Panc1 (cell line): ENCODE results near the gene CDKAL1. TPM values are rescaled to one million over a fixed set of nuclear protein-coding genes. Genes with fewer than 3 reads are reported as not detected.
"Not testable (repeated sequence)": the region's sequence is repeated elsewhere in the genome, so short reads cannot be mapped to it uniquely, and the experiment has no call there.

Experiments
- ATAC-seq: fragments of 200-7000 bp; cut with Tn5 transposase; 2 replicates; pipeline ENCODE4 v1.9.1; 2020; ENCODE audit warnings: mild to moderate bottlenecking, moderate library complexity
- BruUV-seq: library from RNA; stranded (reverse); fragments of 400-500 nt; replicated peaks from 2 replicates; lab custom pipeline; 2021; lab: Mats Ljungman, UMichigan
- CTCF ChIA-PET: fragments of 300-600 bp; sonication (Branson Sonifier 250); formaldehyde crosslinking; loops from one replicate; lab custom pipeline; 2022; ENCODE audit warnings: antibody characterized with exemption; lab: Charles Lee
- POLR2A ChIA-PET: fragments of 300-600 bp; sonication (Branson Sonifier 250); formaldehyde crosslinking; loops from one replicate; lab custom pipeline; 2022; ENCODE audit warnings: antibody characterized with exemption; lab: Charles Lee
- DNase-seq: peaks from one replicate; pipeline ENCODE4 v3.0.0-alpha.2; 2010; ENCODE audit warnings: low read depth, low spot score
- H3K27ac ChIP-seq: 2 replicates; pipeline ENCODE4 v1.5.1; 2011; ENCODE audit warnings: mild to moderate bottlenecking, low read length, inconsistent platforms
- H3K27me3 ChIP-seq: fragments of 200-500 bp; sonication (Bioruptor generic); 2 replicates; pipeline ENCODE4 v1.6.0; 2014; ENCODE audit warnings: low read length, inconsistent platforms; ENCODE audit not compliant: control insufficient read depth, insufficient read depth
- H3K36me3 ChIP-seq: fragments of 200-500 bp; sonication (Bioruptor generic); 2 replicates; pipeline ENCODE4 v1.5.1; 2014; ENCODE audit warnings: inconsistent platforms, mild to moderate bottlenecking, low read length, moderate library complexity; ENCODE audit not compliant: control insufficient read depth, insufficient read depth
- H3K4me1 ChIP-seq: 2 replicates; pipeline ENCODE4 v1.5.1; 2011; ENCODE audit warnings: inconsistent platforms, mild to moderate bottlenecking, low read length, moderate library complexity; ENCODE audit not compliant: control insufficient read depth, insufficient read depth
- H3K4me3 ChIP-seq, 2 experiments: 2 replicates each; pipeline ENCODE4 v1.5.1; 2011 to 2012; ENCODE audit warnings: low read depth in 2 of 2, low read length in 2 of 2, mild to moderate bottlenecking in 2 of 2, inconsistent platforms in 1 of 2, moderate library complexity in 1 of 2
- H3K9me3 ChIP-seq: fragments of 200-500 bp; sonication (Bioruptor generic); 2 replicates; pipeline ENCODE4 v1.5.1; 2014; ENCODE audit warnings: low read depth, mild to moderate bottlenecking, inconsistent platforms, low read length, moderate library complexity; ENCODE audit not compliant: control insufficient read depth, insufficient read depth
- POLR2AphosphoS5 ChIP-seq: IDR thresholded peaks from 2 replicates; pipeline ENCODE4 v1.6.1; 2012; ENCODE audit warnings: mild to moderate bottlenecking, low read depth, low read length, moderate library complexity
- SIN3A ChIP-seq: IDR thresholded peaks from 2 replicates; pipeline ENCODE4 v1.6.1; 2012; ENCODE audit warnings: low read depth, mild to moderate bottlenecking, low read length, moderate library complexity, borderline replicate concordance; ENCODE audit not compliant: insufficient read depth
- TCF7L2 ChIP-seq: IDR thresholded peaks from 2 replicates; pipeline ENCODE4 v1.6.1; 2011; ENCODE audit warnings: mild to moderate bottlenecking, low read depth, low read length, inconsistent platforms
- in situ Hi-C: cut with HindIII; loops from 2 replicates; pipeline ENCODE4 v1.10.0; 2016; ENCODE audit warnings: low sequenced_read_pairs, low pct_unique_long_range_greater_than_20kb
- intact Hi-C: fragments of 100-400 bp; cut with micrococcal nuclease; formaldehyde crosslinking; loops from one replicate; pipeline ENCODE4 v1.10.0; 2022; ENCODE audit not compliant: unreplicated experiment
- total RNA-seq: library from RNA; stranded (reverse); gene quantifications from one replicate; pipeline ENCODE4 v1.2.1, GENCODE V29; 2021; ENCODE audit not compliant: unreplicated experiment
- TF ChIP-seq, protein P1 (sequence below): fragments of 450-650 bp; IDR thresholded peaks from 2 replicates; pipeline ENCODE4 v1.5.1; 2017; ENCODE audit warnings: mild to moderate bottlenecking
- TF ChIP-seq, protein P2 (sequence below), 2 experiments: IDR thresholded peaks; 2 replicates each; pipeline ENCODE4 v1.6.1; 2011 to 2012; ENCODE audit warnings: low read depth in 2 of 2, control low read depth in 1 of 2, low read length in 1 of 2, mild to moderate bottlenecking in 1 of 2, moderate library complexity in 1 of 2; ENCODE audit not compliant: insufficient read depth in 1 of 2

CDKAL1 gene
- total RNA-seq, 1 experiment from 2014 or later, result 14.5 TPM

DNA sequence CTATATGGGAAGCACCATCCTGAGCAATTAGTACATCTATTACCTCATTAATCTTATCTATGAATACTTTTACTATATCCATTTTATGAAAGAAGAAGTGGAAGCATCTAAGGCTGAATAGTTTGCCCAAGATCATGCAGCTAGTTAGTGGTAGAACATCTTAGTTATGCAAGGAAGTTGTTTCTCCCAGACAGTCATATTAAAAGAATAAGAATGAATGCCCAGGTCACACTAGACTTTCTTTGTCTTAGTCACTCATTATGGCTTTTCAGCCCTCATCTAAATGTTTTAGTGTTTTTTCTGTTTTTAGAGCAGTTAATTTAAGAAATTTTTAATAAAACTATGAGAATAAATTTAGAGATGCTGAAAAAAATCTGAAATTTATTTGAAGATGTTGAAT is 517.5 kb downstream of the CDKAL1 start:
- H3K27me3 ChIP-seq, result no peaks in the 10 kb centered on the region
- intact Hi-C loops, result no loop called here
- H3K9me3 ChIP-seq, result no peaks in the 10 kb centered on the region
- TF ChIP-seq, protein P1, sequence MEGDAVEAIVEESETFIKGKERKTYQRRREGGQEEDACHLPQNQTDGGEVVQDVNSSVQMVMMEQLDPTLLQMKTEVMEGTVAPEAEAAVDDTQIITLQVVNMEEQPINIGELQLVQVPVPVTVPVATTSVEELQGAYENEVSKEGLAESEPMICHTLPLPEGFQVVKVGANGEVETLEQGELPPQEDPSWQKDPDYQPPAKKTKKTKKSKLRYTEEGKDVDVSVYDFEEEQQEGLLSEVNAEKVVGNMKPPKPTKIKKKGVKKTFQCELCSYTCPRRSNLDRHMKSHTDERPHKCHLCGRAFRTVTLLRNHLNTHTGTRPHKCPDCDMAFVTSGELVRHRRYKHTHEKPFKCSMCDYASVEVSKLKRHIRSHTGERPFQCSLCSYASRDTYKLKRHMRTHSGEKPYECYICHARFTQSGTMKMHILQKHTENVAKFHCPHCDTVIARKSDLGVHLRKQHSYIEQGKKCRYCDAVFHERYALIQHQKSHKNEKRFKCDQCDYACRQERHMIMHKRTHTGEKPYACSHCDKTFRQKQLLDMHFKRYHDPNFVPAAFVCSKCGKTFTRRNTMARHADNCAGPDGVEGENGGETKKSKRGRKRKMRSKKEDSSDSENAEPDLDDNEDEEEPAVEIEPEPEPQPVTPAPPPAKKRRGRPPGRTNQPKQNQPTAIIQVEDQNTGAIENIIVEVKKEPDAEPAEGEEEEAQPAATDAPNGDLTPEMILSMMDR, result no peak
- TF ChIP-seq, protein P2, sequence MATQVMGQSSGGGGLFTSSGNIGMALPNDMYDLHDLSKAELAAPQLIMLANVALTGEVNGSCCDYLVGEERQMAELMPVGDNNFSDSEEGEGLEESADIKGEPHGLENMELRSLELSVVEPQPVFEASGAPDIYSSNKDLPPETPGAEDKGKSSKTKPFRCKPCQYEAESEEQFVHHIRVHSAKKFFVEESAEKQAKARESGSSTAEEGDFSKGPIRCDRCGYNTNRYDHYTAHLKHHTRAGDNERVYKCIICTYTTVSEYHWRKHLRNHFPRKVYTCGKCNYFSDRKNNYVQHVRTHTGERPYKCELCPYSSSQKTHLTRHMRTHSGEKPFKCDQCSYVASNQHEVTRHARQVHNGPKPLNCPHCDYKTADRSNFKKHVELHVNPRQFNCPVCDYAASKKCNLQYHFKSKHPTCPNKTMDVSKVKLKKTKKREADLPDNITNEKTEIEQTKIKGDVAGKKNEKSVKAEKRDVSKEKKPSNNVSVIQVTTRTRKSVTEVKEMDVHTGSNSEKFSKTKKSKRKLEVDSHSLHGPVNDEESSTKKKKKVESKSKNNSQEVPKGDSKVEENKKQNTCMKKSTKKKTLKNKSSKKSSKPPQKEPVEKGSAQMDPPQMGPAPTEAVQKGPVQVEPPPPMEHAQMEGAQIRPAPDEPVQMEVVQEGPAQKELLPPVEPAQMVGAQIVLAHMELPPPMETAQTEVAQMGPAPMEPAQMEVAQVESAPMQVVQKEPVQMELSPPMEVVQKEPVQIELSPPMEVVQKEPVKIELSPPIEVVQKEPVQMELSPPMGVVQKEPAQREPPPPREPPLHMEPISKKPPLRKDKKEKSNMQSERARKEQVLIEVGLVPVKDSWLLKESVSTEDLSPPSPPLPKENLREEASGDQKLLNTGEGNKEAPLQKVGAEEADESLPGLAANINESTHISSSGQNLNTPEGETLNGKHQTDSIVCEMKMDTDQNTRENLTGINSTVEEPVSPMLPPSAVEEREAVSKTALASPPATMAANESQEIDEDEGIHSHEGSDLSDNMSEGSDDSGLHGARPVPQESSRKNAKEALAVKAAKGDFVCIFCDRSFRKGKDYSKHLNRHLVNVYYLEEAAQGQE (IDR thresholded peaks at IDR 0.05; ENCODE audit: insufficient read depth in 1 of 2, low read depth in 2 of 2, low read length in 1 of 2), result no peak
- TF ChIP-seq POLR2AphosphoS5 (no peak), TCF7L2 (no peak), SIN3A (no peak)
- ATAC-seq (no peak), DNase-seq (no peak)
- POLR2A ChIA-PET, result no interaction called here
- no peak overlapping the region for H3K27ac ChIP-seq
- H3K4me1 ChIP-seq, result no peaks in the 10 kb centered on the region
- no peak overlapping the region for H3K4me3 ChIP-seq
- no peaks in the 10 kb centered on the region for H3K36me3 ChIP-seq
- in situ Hi-C loops, result no loop called here
- CTCF ChIA-PET, result no interaction called here
- BruUV-seq, result no TSS peak

DNA sequence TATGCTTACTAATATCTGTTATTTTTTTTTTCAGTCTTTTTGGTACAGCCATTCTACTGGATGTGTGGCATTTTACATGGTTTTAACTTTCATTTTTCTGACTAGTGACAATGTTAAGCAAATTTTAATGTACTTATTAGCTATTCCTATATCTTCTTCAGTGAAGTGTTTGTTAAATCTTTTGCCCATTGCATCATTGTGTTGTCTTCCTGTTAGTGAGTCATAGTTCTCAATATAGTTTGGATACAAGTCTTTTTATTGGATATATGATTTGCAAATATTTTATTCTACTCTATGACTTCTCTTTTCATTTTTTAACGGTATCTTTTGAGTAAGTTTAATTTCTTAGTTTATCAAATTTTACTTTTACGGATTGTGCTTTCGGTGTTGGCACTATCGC is 519.4 kb downstream of the CDKAL1 start:
- ATAC-seq (no peak), DNase-seq (no peak)
- H3K9me3 ChIP-seq, result no peaks in the 10 kb centered on the region
- TF ChIP-seq, protein P2 (IDR thresholded peaks at IDR 0.05; ENCODE audit: insufficient read depth in 1 of 2, low read depth in 2 of 2, low read length in 1 of 2), result no peak
- H3K27ac ChIP-seq, result no peak overlapping the region
- POLR2A ChIA-PET, result no interaction called here
- H3K4me1 ChIP-seq, result no peaks in the 10 kb centered on the region
- CTCF ChIA-PET, result no interaction called here
- intact Hi-C loops, result no loop called here
- H3K4me3 ChIP-seq, result no peak overlapping the region
- no TSS peak for BruUV-seq
- in situ Hi-C loops, result no loop called here
- H3K36me3 ChIP-seq, result no peaks in the 10 kb centered on the region
- no peaks in the 10 kb centered on the region for H3K27me3 ChIP-seq

DNA sequence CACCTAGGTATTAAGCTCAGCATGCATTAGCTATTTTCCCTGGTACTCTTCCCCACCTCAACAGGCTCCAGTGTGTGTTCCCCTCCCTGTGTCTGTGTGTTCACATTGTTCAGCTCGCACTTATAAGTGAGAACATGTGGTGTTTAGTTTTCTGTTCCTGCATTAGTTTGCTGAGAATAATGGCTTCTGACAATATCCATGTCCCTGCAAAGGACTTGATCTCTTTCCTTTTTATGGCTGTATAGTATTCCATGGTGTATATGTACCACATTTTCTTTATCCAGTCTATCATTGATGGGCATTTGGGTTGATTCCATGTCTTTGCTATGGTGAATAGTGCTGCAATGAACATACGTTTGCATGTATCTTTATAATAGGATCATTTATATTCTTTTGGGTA is 521.2 kb downstream of the CDKAL1 start:
- H3K27me3 ChIP-seq, DNase-seq, POLR2A ChIA-PET, CTCF ChIA-PET, in situ Hi-C loops, BruUV-seq, ATAC-seq, H3K27ac ChIP-seq, H3K36me3 ChIP-seq, H3K4me1 ChIP-seq, intact Hi-C loops, H3K4me3 ChIP-seq, H3K9me3 ChIP-seq: not testable (repeated sequence)
